ENCODE data around the gene CD300C. TPM values are rescaled to one million over a fixed set of nuclear protein-coding genes. Genes with fewer than 3 reads are reported as not detected.
"Not testable (repeated sequence)": the region's sequence is repeated elsewhere in the genome, so short reads cannot be mapped to it uniquely, and the experiment has no call there.

CD300C gene
- total RNA-seq, 1 donor from 2014 or later: 0.68 TPM

DNA sequence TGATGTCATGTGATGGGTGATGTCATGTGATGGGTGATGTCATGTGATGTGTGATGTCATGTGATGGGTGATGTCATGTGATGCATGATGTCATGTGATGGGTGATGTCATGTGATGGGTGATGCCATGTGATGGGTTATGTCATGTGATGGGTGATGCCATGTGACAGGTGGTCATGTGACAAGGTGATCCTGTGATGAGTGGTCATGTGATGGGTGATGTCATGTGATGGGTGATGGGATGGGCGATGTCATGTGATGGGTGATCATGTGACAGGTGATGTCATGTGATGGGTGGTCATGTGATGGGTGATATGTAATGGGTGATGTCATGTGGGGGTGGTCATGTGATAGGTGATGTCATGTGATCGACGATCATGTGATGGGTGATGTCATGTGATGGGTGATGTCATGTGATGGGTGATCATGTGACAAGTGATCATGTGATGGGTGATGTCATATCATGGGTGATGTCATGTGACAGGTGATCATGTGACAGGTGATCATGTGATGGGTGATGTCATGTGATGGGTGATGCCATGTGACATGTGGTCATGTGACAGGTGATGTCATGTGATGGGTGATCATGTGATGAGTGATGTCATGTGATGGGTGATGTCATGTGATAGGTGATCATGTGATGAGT lies 31.8 kb downstream of the CD300C start:
- DNase-seq (ENCODE audit: low spot score): peak; percentile 32

DNA sequence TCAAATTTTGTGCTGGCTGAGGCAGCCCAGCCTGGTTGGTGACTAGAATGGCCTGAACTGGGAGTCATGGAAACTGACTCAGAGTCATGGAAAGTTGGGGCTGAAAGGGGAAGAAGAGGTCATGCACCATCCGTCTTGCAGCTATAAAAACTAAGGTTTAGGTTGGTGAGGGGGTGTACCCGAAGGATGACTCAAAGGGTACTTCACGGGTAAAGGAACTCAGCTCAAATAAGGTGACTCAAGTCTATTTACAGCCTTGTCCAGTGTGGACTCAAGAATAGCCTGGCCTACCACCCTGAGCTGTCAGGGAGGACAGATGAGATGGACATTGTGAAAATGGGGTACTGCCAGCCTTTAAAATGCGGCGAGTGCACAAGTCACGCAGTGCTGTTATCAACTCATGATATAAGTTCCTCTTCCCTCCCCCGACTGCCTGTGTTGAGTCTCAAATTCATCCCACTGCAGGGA lies 33.3 kb downstream of the CD300C start:
- DNase-seq (ENCODE audit: low spot score): peak; percentile 41

DNA sequence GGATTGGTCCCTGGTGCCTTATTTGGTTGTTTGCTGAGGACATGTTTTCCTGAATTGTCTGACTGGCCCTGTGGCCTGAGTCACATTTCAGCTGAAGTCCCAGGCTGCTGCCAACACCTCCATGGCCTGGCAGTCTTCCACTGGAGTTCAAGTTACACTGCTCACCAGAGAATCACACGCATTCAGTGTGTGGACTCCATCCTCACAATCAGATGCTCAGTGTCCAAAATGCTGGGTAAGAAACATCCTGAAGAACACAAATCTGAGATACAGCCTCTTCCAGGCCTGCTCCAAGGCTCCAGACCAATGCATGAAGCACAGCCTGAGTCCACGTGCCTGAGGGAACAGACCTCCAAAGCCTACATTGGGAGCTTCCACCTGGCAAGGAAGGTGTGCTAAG lies 33.9 kb downstream of the CD300C start:
- peak; percentile 15 for DNase-seq (ENCODE audit: low spot score)

DNA sequence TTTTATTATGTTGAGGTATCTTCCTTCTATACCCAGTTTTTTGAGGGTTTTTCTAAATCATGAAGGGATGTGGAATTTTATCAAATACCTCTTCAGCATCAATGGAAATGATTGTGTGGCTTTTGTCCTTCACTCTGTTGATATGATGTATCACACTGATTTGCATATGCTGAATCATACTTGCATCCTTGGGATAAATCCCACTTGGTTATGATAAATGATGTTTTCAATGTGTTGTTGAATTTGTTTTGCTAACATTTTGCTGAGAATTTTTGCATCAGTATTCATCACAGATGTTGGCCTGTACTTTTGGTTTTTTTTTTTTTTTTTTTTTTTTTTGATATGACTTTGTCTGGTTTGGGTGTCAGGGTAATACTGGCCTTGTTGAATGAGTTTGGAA lies 37.8 kb downstream of the CD300C start:
- no peak for DNase-seq (ENCODE audit: low spot score)

DNA sequence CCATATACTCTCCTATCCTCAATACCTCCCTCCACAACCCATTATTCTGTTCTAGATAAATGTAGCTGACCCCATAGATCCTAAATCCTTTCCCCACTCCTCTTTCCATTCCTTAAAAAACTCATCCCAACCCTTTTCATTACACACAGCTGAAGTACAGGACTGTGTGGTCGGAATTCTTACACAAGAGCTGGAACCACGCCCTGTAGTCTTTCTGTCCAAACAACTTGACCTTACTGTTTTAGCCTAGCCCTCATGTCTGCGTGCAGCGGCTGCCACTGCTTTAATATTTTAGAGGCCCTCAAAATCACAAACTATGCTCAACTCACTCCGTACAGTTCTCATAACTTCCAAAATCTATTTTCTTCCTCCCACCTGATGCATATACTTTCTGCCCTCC lies 42.0 kb downstream of the CD300C start:
- DNase-seq (ENCODE audit: low spot score): not testable (repeated sequence)

DNA sequence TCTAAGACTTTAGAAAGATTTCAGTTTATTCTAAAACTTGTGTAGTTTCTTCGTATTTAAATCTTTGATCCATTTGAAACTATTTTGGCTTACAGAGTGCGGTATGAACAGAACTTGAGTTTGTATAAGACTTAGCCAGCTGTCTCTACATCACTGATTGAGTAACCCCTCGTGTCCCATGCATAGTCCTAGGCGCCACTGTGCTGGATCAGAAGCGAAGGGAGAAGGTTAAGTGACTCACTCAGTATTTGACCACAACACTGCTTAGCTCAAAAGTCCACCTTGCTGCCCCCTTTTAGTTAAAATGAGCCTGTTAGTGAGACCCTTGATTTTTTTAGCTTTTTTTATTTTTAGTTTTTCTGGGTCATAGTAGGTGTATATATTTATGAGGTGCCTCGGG lies 43.1 kb downstream of the CD300C start:
- DNase-seq (ENCODE audit: low spot score): peak; percentile 10

DNA sequence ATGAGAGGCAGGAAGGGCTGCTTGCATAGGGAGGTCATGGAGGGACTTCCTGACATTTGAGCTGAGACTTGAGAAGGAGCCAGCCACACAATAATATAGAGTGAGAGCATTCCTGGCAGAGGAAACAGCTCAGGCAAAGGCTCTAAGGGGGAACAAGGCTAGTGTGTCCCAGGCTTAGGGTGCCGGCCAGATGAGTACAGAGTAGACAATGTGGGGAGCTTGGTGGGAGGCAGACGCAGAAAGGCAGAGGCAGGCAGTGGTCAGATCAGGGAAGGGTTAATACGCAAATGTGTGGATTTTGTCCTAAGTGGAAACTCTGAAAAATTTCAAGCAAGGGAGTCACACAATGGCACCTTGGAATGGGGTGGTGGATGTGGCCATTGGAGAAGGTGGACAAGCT lies 45.9 kb downstream of the CD300C start:
- DNase-seq (ENCODE audit: low spot score): peak; percentile 15

DNA sequence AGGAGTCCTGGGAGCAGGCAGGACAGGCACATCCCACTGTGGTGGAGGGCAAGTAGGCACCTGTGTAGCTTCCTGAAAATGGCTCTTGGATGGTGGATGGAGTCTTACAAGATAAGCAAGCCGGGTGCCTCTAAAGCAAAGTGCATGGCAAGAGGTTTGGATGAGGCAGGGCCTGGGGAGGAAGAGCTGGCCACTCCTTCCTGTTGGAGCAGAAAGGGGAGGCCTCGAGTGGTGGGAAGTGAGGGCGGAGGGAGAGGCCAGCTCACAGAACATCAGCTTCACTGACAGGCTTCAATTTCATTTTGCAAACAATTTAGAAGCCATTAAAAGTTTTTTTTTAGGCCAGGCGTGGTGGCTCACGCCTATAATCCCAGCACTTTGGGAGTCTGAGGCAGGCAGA lies 48.4 kb downstream of the CD300C start:
- DNase-seq (ENCODE audit: low spot score): peak; percentile 34

DNA sequence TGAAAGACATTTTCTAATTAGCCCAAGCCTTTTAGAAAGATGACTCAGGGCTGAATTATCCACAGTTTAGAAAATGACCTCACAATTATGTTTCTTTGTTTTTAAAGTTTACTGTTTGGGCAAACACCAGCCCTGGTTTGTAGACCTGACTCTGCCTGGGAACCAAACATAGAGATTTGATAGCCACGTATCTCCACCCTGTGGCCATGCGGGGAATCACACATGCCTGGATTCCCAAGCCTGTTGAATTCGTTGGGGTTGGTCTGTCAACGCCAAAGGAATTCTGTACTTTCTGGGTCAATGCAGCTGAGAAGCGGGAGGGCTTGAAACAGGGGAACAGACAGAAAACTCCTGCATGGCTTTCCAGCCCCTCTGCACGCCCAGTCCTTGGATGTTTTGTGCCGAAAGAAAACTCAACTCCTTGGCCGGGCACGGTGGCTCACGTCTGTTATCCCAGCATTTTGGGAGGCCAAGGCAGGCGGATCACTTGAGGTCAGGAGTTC lies 52.5 kb downstream of the CD300C start:
- peak; percentile 75 for DNase-seq (ENCODE audit: low spot score)

DNA sequence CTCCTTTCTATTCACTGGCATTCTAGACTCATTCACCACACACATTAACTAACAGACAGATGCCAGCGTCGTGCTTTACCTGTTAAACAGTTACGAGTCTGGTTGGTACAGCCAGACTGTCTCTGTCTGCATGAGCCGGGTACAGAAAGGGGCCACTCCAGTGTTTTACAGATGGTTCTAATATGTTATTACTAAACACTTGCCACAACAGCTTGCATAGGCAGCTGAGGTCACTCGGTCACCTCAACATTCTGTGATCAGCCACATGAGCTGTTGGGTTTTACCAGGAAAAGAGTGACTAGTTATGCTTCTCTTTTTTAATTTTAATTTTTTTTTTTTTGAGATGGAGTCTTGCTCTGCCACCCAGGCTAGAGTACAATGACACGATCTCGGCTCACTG lies 54.3 kb downstream of the CD300C start:
- no peak for DNase-seq (ENCODE audit: low spot score)

Other genes starting within 250 kb of the CD300C start
- 1.8 TPM for gene KIF19, start 219.9 kb downstream of the CD300C start, total RNA-seq
- gene BTBD17, start 184.2 kb downstream of the CD300C start, total RNA-seq: not detected
- gene GPR142, start 178.6 kb downstream of the CD300C start, total RNA-seq: 0.52 TPM
- gene GPRC5C, start 114.0 kb downstream of the CD300C start, total RNA-seq: 153 TPM
- gene CD300A, start 79.5 kb downstream of the CD300C start, total RNA-seq: 4.3 TPM
- gene CD300LB, start 14.6 kb downstream of the CD300C start, total RNA-seq: 0.49 TPM
- not detected for gene CD300H, start 21.4 kb upstream of the CD300C start, total RNA-seq
- gene CD300LD, start 46.2 kb upstream of the CD300C start, total RNA-seq: not detected
- 0.73 TPM for gene CD300E, start 77.6 kb upstream of the CD300C start, total RNA-seq
- 2.5 TPM for gene CD300LF, start 166.8 kb upstream of the CD300C start, total RNA-seq
- gene RAB37, start 191.1 kb upstream of the CD300C start, total RNA-seq: 2.3 TPM
- gene NHERF1, start 202.5 kb upstream of the CD300C start, total RNA-seq: 20.6 TPM
- 65.1 TPM for gene NAT9, start 230.2 kb upstream of the CD300C start, total RNA-seq